Measurements from ENCODE around the gene ZNF418. TPM values are rescaled to one million over a fixed set of nuclear protein-coding genes. Genes with fewer than 3 reads are reported as not detected.

Gene ZNF418
- total RNA-seq, 2 experiments from 2014 or later, result 0.57 to 1.5 TPM

GRCh38 chr19:57954996-57955395, 19.8 kb upstream of the ZNF418 start:
- no peak for TF ChIP-seq EZH2phosphoT487 (IDR thresholded peaks at IDR 0.05; ENCODE audit: borderline replicate concordance, low read depth, low read length)
- no peak for TF ChIP-seq CTCF (conservative IDR thresholded peaks at IDR 0.05; ENCODE audit: low read length)
- no peaks in the 10 kb centered on the region for H3K36me3 ChIP-seq (ENCODE audit: insufficient read depth, low read length)
- no peak overlapping the region for H3K4me2 ChIP-seq (ENCODE audit: low read length)
- no TSS peak for BruUV-seq (replicated peaks)
- no peaks in the 10 kb centered on the region for H3K9me3 ChIP-seq (ENCODE audit: low read length)
- ChIA-PET POLR2A (no interaction called here), CTCF (ENCODE audit: unreplicated experiment) (no interaction called here)
- no peaks in the 10 kb centered on the region for H3K79me2 ChIP-seq (ENCODE audit: insufficient read depth, low read depth, low read length)
- no peak overlapping the region for H2AFZ ChIP-seq (ENCODE audit: low read length)
- H4K20me1 ChIP-seq (ENCODE audit: insufficient read depth, low read length), result no peaks in the 10 kb centered on the region
- H3K9me2 ChIP-seq (ENCODE audit: insufficient read depth, low read length), result no peaks in the 10 kb centered on the region
- no peaks in the 10 kb centered on the region for H3K4me1 ChIP-seq (ENCODE audit: insufficient read depth, low read length, poor library complexity, severe bottlenecking)
- intact Hi-C loops (cut with micrococcal nuclease; ENCODE audit: unreplicated experiment), result no loop called here
- H3K27ac ChIP-seq (ENCODE audit: low read depth, low read length, poor library complexity, severe bottlenecking), result no peak overlapping the region
- no peak for DNase-seq (ENCODE audit: low spot score)
- no peak overlapping the region for H3K4me3 ChIP-seq (ENCODE audit: low read depth, low read length, poor library complexity, severe bottlenecking)

GRCh38 chr19:57949702-57950101, 14.5 kb upstream of the ZNF418 start:
- H3K4me3 ChIP-seq (ENCODE audit: low read depth, low read length, poor library complexity, severe bottlenecking), result no peak overlapping the region
- H2AFZ ChIP-seq (ENCODE audit: low read length), result no peak overlapping the region
- BruUV-seq (replicated peaks), result no TSS peak
- TF ChIP-seq CTCF (conservative IDR thresholded peaks at IDR 0.05; ENCODE audit: low read length), result no peak
- TF ChIP-seq EZH2phosphoT487 (IDR thresholded peaks at IDR 0.05; ENCODE audit: borderline replicate concordance, low read depth, low read length), result no peak
- no peaks in the 10 kb centered on the region for H4K20me1 ChIP-seq (ENCODE audit: insufficient read depth, low read length)
- no peaks in the 10 kb centered on the region for H3K36me3 ChIP-seq (ENCODE audit: insufficient read depth, low read length)
- peaks cover 4% of the 10 kb centered on the region; the same call in 1 of the 2 replicates for H3K9me3 ChIP-seq (ENCODE audit: low read length)
- H3K4me1 ChIP-seq (ENCODE audit: insufficient read depth, low read length, poor library complexity, severe bottlenecking), result peaks cover 12% of the 10 kb centered on the region
- CTCF ChIA-PET (ENCODE audit: unreplicated experiment), result no interaction called here
- no peak overlapping the region for H3K4me2 ChIP-seq (ENCODE audit: low read length)
- intact Hi-C loops (cut with micrococcal nuclease; ENCODE audit: unreplicated experiment), result no loop called here
- H3K9me2 ChIP-seq (ENCODE audit: insufficient read depth, low read length), result no peaks in the 10 kb centered on the region
- DNase-seq (ENCODE audit: low spot score), result no peak
- no peak overlapping the region for H3K27ac ChIP-seq (ENCODE audit: low read depth, low read length, poor library complexity, severe bottlenecking)
- H3K79me2 ChIP-seq (ENCODE audit: insufficient read depth, low read depth, low read length), result peaks cover 16% of the 10 kb centered on the region; the same call in 1 of the 2 replicates
- POLR2A ChIA-PET, result no interaction called here

GRCh38 chr19:57949296-57949695, 14.1 kb upstream of the ZNF418 start:
- Histone ChIP-seq H3K4me3 (ENCODE audit: low read depth, low read length, poor library complexity, severe bottlenecking) (no peak overlapping the region), H3K9me2 (ENCODE audit: insufficient read depth, low read length) (no peaks in the 10 kb centered on the region), H4K20me1 (ENCODE audit: insufficient read depth, low read length) (no peaks in the 10 kb centered on the region), H3K36me3 (ENCODE audit: insufficient read depth, low read length) (peaks cover under 1% of the 10 kb centered on the region; the same call in 1 of the 2 replicates), H3K4me1 (ENCODE audit: insufficient read depth, low read length, poor library complexity, severe bottlenecking) (peaks cover 12% of the 10 kb centered on the region), H3K79me2 (ENCODE audit: insufficient read depth, low read depth, low read length) (peaks cover 16% of the 10 kb centered on the region; the same call in 1 of the 2 replicates), H3K9me3 (ENCODE audit: low read length) (peaks cover 4% of the 10 kb centered on the region; the same call in 1 of the 2 replicates), H3K4me2 (ENCODE audit: low read length) (no peak overlapping the region), H3K27ac (ENCODE audit: low read depth, low read length, poor library complexity, severe bottlenecking) (no peak overlapping the region), H2AFZ (ENCODE audit: low read length) (no peak overlapping the region)
- POLR2A ChIA-PET, result interaction anchor here (1.1 kb wide), 1 partner anchor 15 kb away, joined by 4 read pairs; no protein-coding TSS in a partner anchor
- BruUV-seq (replicated peaks), result no TSS peak
- TF ChIP-seq CTCF (conservative IDR thresholded peaks at IDR 0.05; ENCODE audit: low read length) (no peak), EZH2phosphoT487 (IDR thresholded peaks at IDR 0.05; ENCODE audit: borderline replicate concordance, low read depth, low read length) (no peak)
- CTCF ChIA-PET (ENCODE audit: unreplicated experiment), result no interaction called here
- intact Hi-C loops (cut with micrococcal nuclease; ENCODE audit: unreplicated experiment), result no loop called here
- no peak for DNase-seq (ENCODE audit: low spot score)
